Kidney (tissue), 14 donors: ENCODE measurements around the gene TMEM131. TPM values are rescaled to one million over a fixed set of nuclear protein-coding genes. Genes with fewer than 3 reads are reported as not detected.

Experiments
- DNase-seq, 5 donors: peaks; one replicate each; pipeline ENCODE4 v3.0.0-alpha.2; 2013 to 2020
- FAIRE-seq: peaks from 2 replicates; lab custom pipeline; 2012; peaks lifted over from hg19 to GRCh38; lab: Jason Lieb, UNC
- H3K27ac ChIP-seq, 2 donors: one replicate each; pipeline ENCODE4 v1.7.0; 2013; ENCODE audit warnings: low read depth in 2 of 2, low read length in 2 of 2, inconsistent platforms in 1 of 2
- H3K27me3 ChIP-seq: one replicate; pipeline ENCODE4 v1.7.1; 2013; ENCODE audit warnings: low read length, inconsistent platforms; ENCODE audit not compliant: control insufficient read depth, insufficient read depth
- H3K36me3 ChIP-seq, 3 donors: one replicate each; pipeline versions ENCODE4 v1.7.0 to v1.7.1; 2013; ENCODE audit warnings: low read length in 3 of 3, control low read depth in 1 of 3, inconsistent platforms in 1 of 3; ENCODE audit not compliant: insufficient read depth in 3 of 3, control insufficient read depth in 2 of 3
- H3K4me1 ChIP-seq, 3 donors: one replicate each; pipeline versions ENCODE4 v1.7.0 to v1.7.1; 2013; ENCODE audit warnings: low read length in 3 of 3, inconsistent platforms in 1 of 3, low read depth in 1 of 3; ENCODE audit not compliant: control insufficient read depth in 2 of 3, insufficient read depth in 2 of 3
- H3K4me3 ChIP-seq, 3 donors: one replicate each; pipeline versions ENCODE4 v1.7.0 to v1.8.1; 2013; ENCODE audit warnings: low read length in 3 of 3, control low read depth in 1 of 3, inconsistent platforms in 1 of 3
- H3K9ac ChIP-seq, 3 donors: one replicate each; pipeline versions ENCODE4 v1.7.0 to v1.7.1; 2013; ENCODE audit warnings: low read length in 3 of 3, control low read depth in 1 of 3, inconsistent platforms in 1 of 3
- H3K9me3 ChIP-seq, 3 donors: one replicate each; pipeline versions ENCODE4 v1.7.0 to v1.7.1; 2013; ENCODE audit warnings: low read length in 3 of 3, control low read depth in 1 of 3, inconsistent platforms in 1 of 3; ENCODE audit not compliant: control insufficient read depth in 2 of 3, insufficient read depth in 1 of 3
- CTCF ChIP-seq: IDR thresholded peaks from 3 replicates; pipeline ENCODE4 v1.5.1; 2012; ENCODE audit warnings: mild to moderate bottlenecking, moderate library complexity, borderline replicate concordance; ENCODE audit not compliant: insufficient read depth; ENCODE audit errors: extremely low read depth
- intact Hi-C: fragments of 100-400 bp; cut with DNase I; formaldehyde crosslinking; loops from one replicate; pipeline ENCODE4 v1.11.1; 2022
- polyA plus RNA-seq: library from polyadenylated mRNA; stranded (reverse); fragments of 350-450 nt; fragmentation: Illumina TruSeq; extraction: RNeasy Lipid Tissue Mini Kit (QIAGEN cat#74804); gene quantifications from one replicate; pipeline ENCODE4 v1.2.3, GENCODE V29; 2014; ENCODE audit warnings: low read depth, low replicate concordance; ENCODE audit not compliant: insufficient read depth
- total RNA-seq: library from RNA; stranded (reverse); fragmentation: NEBNext Ultra II Directional; extraction: Animal tissue kit (Norgen Biotek cat#: 25700); gene quantifications from one replicate; pipeline ENCODE4 v1.2.1, GENCODE V29; 2021
- donor health status: control.
- donor health status: control.
- donor health status: control.
- donor health status: control.
- donor health status: control.
- donor health status: DM: yes; HTN: yes; CAD: no.
- donor health status: Normal renal cell carcinoma (clear cell type).

The TMEM131 gene
- total and polyA plus RNA-seq, 2 donors from 2014 or later = 8.0 to 38.4 TPM

GRCh38 chr2:97731274-97732020, 264.3 kb downstream of the TMEM131 start:
- intact Hi-C loops = no loop called here
- DNase-seq (peak in 3 of 5 donors; percentile 33 to 39 (median 34)), FAIRE-seq (no peak)
- no peaks in the 10 kb centered on the region for H3K27me3 ChIP-seq
- peaks cover 0 to 6% (median 5%) of the 10 kb centered on the region in 3 donors for H3K9me3 ChIP-seq
- no peaks in the 10 kb centered on the region for H3K4me1 ChIP-seq
- H3K36me3 ChIP-seq = no peaks in the 10 kb centered on the region
- no peak overlapping the region for H3K27ac ChIP-seq
- H3K4me3 ChIP-seq = no peak overlapping the region
- H3K9ac ChIP-seq = no peak overlapping the region
- no peak for TF ChIP-seq CTCF

- Histone ChIP-seq H3K27me3 (no peaks in the 10 kb centered on the region), H3K36me3 (no peaks in the 10 kb centered on the region), H3K4me1 (no peaks in the 10 kb centered on the region), H3K9me3 (peaks cover 0 to 6% (median 5%) of the 10 kb centered on the region in 3 donors), H3K27ac (no peak overlapping the region), H3K4me3 (no peak overlapping the region), H3K9ac (no peak overlapping the region)
- FAIRE-seq (no peak), DNase-seq (peak in 1 of 5 donors; percentile 10)
- intact Hi-C loops = no loop called here
- no peak for TF ChIP-seq CTCF
Observed at GRCh38 chr2:97730245-97730644, 265.5 kb downstream of the TMEM131 start.

- H3K36me3 ChIP-seq = no peaks in the 10 kb centered on the region
- no peak for TF ChIP-seq CTCF
- intact Hi-C loops = no loop called here
- DNase-seq (peak in 2 of 5 donors; percentile 41 to 48), FAIRE-seq (no peak)
- no peak overlapping the region for H3K9ac ChIP-seq
- H3K27ac ChIP-seq = no peak overlapping the region
- peaks cover 0 to 6% (median 5%) of the 10 kb centered on the region in 3 donors for H3K9me3 ChIP-seq
- H3K4me1 ChIP-seq = no peaks in the 10 kb centered on the region
- H3K4me3 ChIP-seq = no peak overlapping the region
- H3K27me3 ChIP-seq = no peaks in the 10 kb centered on the region
Observed at GRCh38 chr2:97728091-97728731, 267.5 kb downstream of the TMEM131 start.
